Endothelial cell of umbilical vein (primary cell): ENCODE results near the gene ANKUB1. TPM values are rescaled to one million over a fixed set of nuclear protein-coding genes. Genes with fewer than 3 reads are reported as not detected.

Source experiments
- BruUV-seq: library from RNA; stranded (reverse); fragments of 400-500 nt; replicated peaks from 2 replicates; lab custom pipeline; 2021; lab: Mats Ljungman, UMichigan
- CTCF ChIA-PET: fragments of 300-600, 350-600 bp; sonication (Branson Sonifier 250); formaldehyde crosslinking; loops from one replicate; lab custom pipeline; 2021; ENCODE audit warnings: antibody characterized with exemption, inconsistent platforms; lab: Charles Lee
- POLR2A ChIA-PET: fragments of 300-600, 350-600 bp; sonication (Branson Sonifier 250); formaldehyde crosslinking; loops from one replicate; lab custom pipeline; 2021; ENCODE audit warnings: antibody characterized with exemption, inconsistent platforms; lab: Charles Lee
- DNase-seq: peaks from one replicate; pipeline ENCODE4 v3.0.0-alpha.2; 2011; ENCODE audit warnings: low read depth, low spot score
- FAIRE-seq: peaks from 2 replicates; lab custom pipeline; 2011; peaks lifted over from hg19 to GRCh38; lab: Jason Lieb, UNC
- H2AFZ ChIP-seq: 2 replicates; pipeline ENCODE4 v1.6.0; 2012; ENCODE audit warnings: low read depth, low read length, control low read depth, inconsistent platforms
- H3K27ac ChIP-seq: 2 replicates; pipeline ENCODE4 v1.5.1; 2011; ENCODE audit warnings: low read depth, mild to moderate bottlenecking, control low read depth, low read length, moderate library complexity; ENCODE audit not compliant: insufficient read depth
- H3K27me3 ChIP-seq, 2 experiments: 2 replicates each; pipeline versions ENCODE4 v1.6.0 to v1.6.1; 2011; ENCODE audit warnings: low read length in 2 of 2, mixed read lengths in 1 of 2; ENCODE audit not compliant: control insufficient read depth in 2 of 2, insufficient read depth in 2 of 2
- H3K36me3 ChIP-seq, 2 experiments: 2 replicates in 1 of 2; 3 replicates in 1 of 2; pipeline ENCODE4 v1.5.1; 2011; ENCODE audit warnings: low read length in 2 of 2, mild to moderate bottlenecking in 1 of 2, moderate library complexity in 1 of 2; ENCODE audit not compliant: control insufficient read depth in 2 of 2, insufficient read depth in 2 of 2; ENCODE audit errors: extremely low read depth in 1 of 2
- H3K4me1 ChIP-seq: 3 replicates; pipeline ENCODE4 v1.5.1; 2011; ENCODE audit warnings: mild to moderate bottlenecking, low read length; ENCODE audit not compliant: control insufficient read depth, insufficient read depth; ENCODE audit errors: extremely low read depth
- H3K4me2 ChIP-seq: 2 replicates; pipeline ENCODE4 v1.6.1; 2011; ENCODE audit warnings: low read length, control low read depth, mixed read lengths; ENCODE audit not compliant: insufficient read depth
- H3K4me3 ChIP-seq, 3 experiments: fragments of 200-600 bp in 1 of 3; sonication (generic), shearing (Covaris generic) in 1 of 3; replicated peaks in 1 of 3; 2 replicates each; pipeline ENCODE4 v1.5.1; 2011 to 2016; ENCODE audit warnings: control low read depth in 3 of 3, low read length in 3 of 3, mild to moderate bottlenecking in 2 of 3, inconsistent platforms in 1 of 3, low read depth in 1 of 3, moderate library complexity in 1 of 3; ENCODE audit not compliant: insufficient read depth in 1 of 3
- H3K79me2 ChIP-seq: 2 replicates; pipeline ENCODE4 v1.6.0; 2012; ENCODE audit warnings: low read length, inconsistent platforms; ENCODE audit not compliant: control insufficient read depth, insufficient read depth
- H3K9ac ChIP-seq: replicated peaks from 2 replicates; pipeline ENCODE3; 2011; ENCODE audit warnings: low read length, control low read depth; ENCODE audit not compliant: insufficient read depth; ENCODE audit errors: extremely low read depth
- H3K9me1 ChIP-seq: replicated peaks from 3 replicates; pipeline ENCODE4 v1.6.0; 2011; ENCODE audit warnings: mild to moderate bottlenecking, low read length; ENCODE audit not compliant: control insufficient read depth, insufficient read depth; ENCODE audit errors: extremely low read depth
- H3K9me3 ChIP-seq: replicated peaks from 2 replicates; pipeline ENCODE4 v1.5.1; 2012; ENCODE audit warnings: low read length, inconsistent platforms; ENCODE audit not compliant: control insufficient read depth, insufficient read depth
- H4K20me1 ChIP-seq: replicated peaks from 2 replicates; pipeline ENCODE3; 2011; ENCODE audit warnings: mild to moderate bottlenecking, low read length; ENCODE audit not compliant: control insufficient read depth, insufficient read depth; ENCODE audit errors: extremely low read depth
- CTCF ChIP-seq, 2 donors: IDR thresholded peaks; 1 replicate in 1 of 2; 2 replicates in 1 of 2; pipeline ENCODE4 v1.5.1; 2011; ENCODE audit warnings: low read length in 2 of 2, mild to moderate bottlenecking in 2 of 2, moderate library complexity in 2 of 2, control low read depth in 1 of 2, inconsistent platforms in 1 of 2, low read depth in 1 of 2; ENCODE audit not compliant: insufficient read depth in 1 of 2; ENCODE audit errors: extremely low read depth in 1 of 2
- EZH2 ChIP-seq: IDR thresholded peaks from 2 replicates; pipeline ENCODE4 v1.6.1; 2012; ENCODE audit warnings: borderline replicate concordance, low read depth, mild to moderate bottlenecking, moderate library complexity, low read length, inconsistent platforms; ENCODE audit not compliant: severe bottlenecking
- FOS ChIP-seq: IDR thresholded peaks from 2 replicates; pipeline ENCODE4 v1.6.1; 2011; ENCODE audit warnings: mild to moderate bottlenecking, low read length, moderate library complexity, borderline replicate concordance; ENCODE audit not compliant: insufficient read depth
- GATA2 ChIP-seq: IDR thresholded peaks from 2 replicates; pipeline ENCODE4 v1.7.0; 2011; ENCODE audit warnings: low read depth, mild to moderate bottlenecking, moderate library complexity, mixed read lengths, low read length; ENCODE audit not compliant: insufficient read length, insufficient read depth
- JUN ChIP-seq: IDR thresholded peaks from 2 replicates; pipeline ENCODE4 v1.6.1; 2011; ENCODE audit warnings: borderline replicate concordance, low read depth; ENCODE audit not compliant: insufficient read length, insufficient read depth
- MAX ChIP-seq: IDR thresholded peaks from 2 replicates; pipeline ENCODE4 v1.6.1; 2011; ENCODE audit not compliant: insufficient read depth, insufficient read length
- MYC ChIP-seq: IDR thresholded peaks from one replicate; pipeline ENCODE4 v1.6.1; 2011; ENCODE audit warnings: mild to moderate bottlenecking, low read depth, low read length
- POLR2A ChIP-seq: IDR thresholded peaks from 2 replicates; pipeline ENCODE4 v1.6.1; 2012; ENCODE audit warnings: low read depth, mild to moderate bottlenecking, control low read depth, low read length
- POLR2AphosphoS5 ChIP-seq: IDR thresholded peaks from 2 replicates; pipeline ENCODE4 v1.6.1; 2012; ENCODE audit warnings: low read depth, mild to moderate bottlenecking, control low read depth, low read length, moderate library complexity; ENCODE audit not compliant: insufficient read depth
- dilution Hi-C: fragments of 300-500 bp; cut with MboI; formaldehyde crosslinking; loops from one replicate; pipeline ENCODE4 v1.15.0; 2019; ENCODE audit warnings: low sequenced_read_pairs; ENCODE audit not compliant: extremely low pct_ligation_motif_present
- intact Hi-C: fragments of 100-400 bp; cut with micrococcal nuclease; formaldehyde crosslinking; loops from one replicate; pipeline ENCODE4 v1.10.0; 2022
- polyA plus RNA-seq, 4 experiments: library from polyadenylated mRNA; depleted of rRNA in 3 of 4; stranded (reverse) in 3 of 4; unstranded in 1 of 4; fragments of >200 nt; gene quantifications; 2 replicates each; pipeline versions ENCODE4 v1.2.1 to v1.2.3, GENCODE V29; 2011 to 2012; ENCODE audit warnings: missing spikeins in 1 of 4
- total RNA-seq: library from RNA; stranded (reverse); gene quantifications from 2 replicates; pipeline ENCODE4 v1.2.3, GENCODE V29; 2021

ANKUB1 gene
- total and polyA plus RNA-seq, 2 donors (not counting 3 experiments of a cell fraction or from before 2014, with no cell fraction given), result not detected

GRCh38 chr3:149753717-149754116 lies 38.6 kb downstream of the ANKUB1 start:
- intact Hi-C loops, result loop anchor here (2.0 kb wide), 2 partner anchors 95 to 105 kb away; partner anchors contain the start of gene WWTR1
- H3K27me3 ChIP-seq, result peaks cover 0 to 4% of the 10 kb centered on the region in 2 experiments
- H3K9me3 ChIP-seq, result no peaks in the 10 kb centered on the region
- FAIRE-seq (no peak), DNase-seq (no peak)
- no peaks in the 10 kb centered on the region for H3K9me1 ChIP-seq
- no peak overlapping the region for H3K27ac ChIP-seq
- H3K4me1 ChIP-seq, result peaks cover 15% of the 10 kb centered on the region
- H3K4me2 ChIP-seq, result no peak overlapping the region
- ChIA-PET POLR2A (no interaction called here), CTCF (interaction anchor here (3.1 kb wide), 1 partner anchor 12 kb away, joined by 28 read pairs; no protein-coding TSS in a partner anchor)
- no peak for TF ChIP-seq JUN
- no peak for TF ChIP-seq POLR2A
- no peak for TF ChIP-seq MYC
- no peak for TF ChIP-seq GATA2
- no peak for TF ChIP-seq MAX
- peaks cover under 1 to 4% of the 10 kb centered on the region in 2 experiments for H3K36me3 ChIP-seq
- dilution Hi-C loops, result no loop called here
- H3K9ac ChIP-seq, result no peak overlapping the region
- no peak overlapping the region for H3K4me3 ChIP-seq
- H4K20me1 ChIP-seq, result no peaks in the 10 kb centered on the region
- H3K79me2 ChIP-seq, result peaks cover 22% of the 10 kb centered on the region
- BruUV-seq, result no TSS peak
- peak overlapping the region; percentile 47 for H2AFZ ChIP-seq

GRCh38 chr3:149752788-149753136 lies 39.6 kb downstream of the ANKUB1 start:
- H3K9me3 ChIP-seq, result no peaks in the 10 kb centered on the region
- BruUV-seq, result no TSS peak
- H3K79me2 ChIP-seq, result peaks cover 22% of the 10 kb centered on the region
- H4K20me1 ChIP-seq, result no peaks in the 10 kb centered on the region
- H3K4me3 ChIP-seq, result peak overlapping the region in 2 of 3 experiments; percentile 91 to 94
- DNase-seq (no peak), FAIRE-seq (no peak)
- ChIA-PET CTCF (interaction anchor here (0.6 to 3.1 kb wide), 12 partner anchors 10 to 236 kb away, joined by 3 to 28 read pairs (median 4); no protein-coding TSS in a partner anchor), POLR2A (no interaction called here)
- peaks cover 7 to 9% of the 10 kb centered on the region in 2 experiments for H3K36me3 ChIP-seq
- intact Hi-C loops, result loop anchor here (1.0 to 2.0 kb wide), 4 partner anchors 94 to 240 kb away; partner anchors contain the start of gene WWTR1
- H3K27ac ChIP-seq, result no peak overlapping the region
- H3K4me2 ChIP-seq, result peak overlapping the region; percentile 38
- H3K9ac ChIP-seq, result no peak overlapping the region
- dilution Hi-C loops, result no loop called here
- no peaks in the 10 kb centered on the region for H3K9me1 ChIP-seq
- peaks cover 15% of the 10 kb centered on the region for H3K4me1 ChIP-seq
- H3K27me3 ChIP-seq, result no peaks in the 10 kb centered on the region
- H2AFZ ChIP-seq, result peak overlapping the region; percentile 65
- TF ChIP-seq POLR2AphosphoS5 (no peak), MAX (no peak), MYC (no peak), EZH2 (no peak), JUN (no peak), POLR2A (no peak), CTCF (IDR thresholded peaks at IDR 0.05; ENCODE audit: extremely low read depth in 1 of 2, insufficient read depth in 1 of 2, low read depth in 1 of 2, low read length in 2 of 2) (no peak), GATA2 (no peak), FOS (no peak)
